Measurements from ENCODE around the gene CNNM4.

Gene CNNM4

GRCh38 chr2:96861074-96861473 lies 100.4 kb downstream of the CNNM4 start:
- Histone ChIP-seq H3K4me1 (ENCODE audit: control insufficient read depth, insufficient read depth, low read length) (no peaks in the 10 kb centered on the region), H3K36me3 (ENCODE audit: control insufficient read depth in 2 of 2, insufficient read depth in 1 of 2, low read length in 2 of 2) (peaks cover 0 to 57% of the 10 kb centered on the region in 2 experiments; a peak in 2 of 3 replicates), H3K4me3 (ENCODE audit: low read depth, low read length) (no peak overlapping the region), H3K9me3 (ENCODE audit: control insufficient read depth, insufficient read depth, low read depth, low read length) (no peaks in the 10 kb centered on the region), H3K27ac (ENCODE audit: extremely low read depth, low read depth, low read length) (no peak overlapping the region)
- POLR2A ChIA-PET: no interaction called here
- CTCF ChIA-PET: interaction anchor here (1.0 kb wide), 1 partner anchor 90 kb away, joined by 3 read pairs; no protein-coding TSS in a partner anchor
- TF ChIP-seq GLIS2 (tag by site-specific recombination; IDR thresholded peaks at IDR 0.05) (no peak), ZNF76 (tag by site-specific recombination; IDR thresholded peaks at IDR 0.05; ENCODE audit: borderline replicate concordance, low read depth) (no peak), ZNF677 (tag by site-specific recombination; IDR thresholded peaks at IDR 0.05) (no peak), ZNF366 (tag by site-specific recombination; conservative IDR thresholded peaks at IDR 0.05) (no peak), ZNF48 (tag by site-specific recombination; IDR thresholded peaks at IDR 0.05) (no peak), KLF9 (tag by site-specific recombination; IDR thresholded peaks at IDR 0.05; ENCODE audit: low read depth) (no peak), ZNF426 (tag by site-specific recombination; IDR thresholded peaks at IDR 0.05) (no peak), KLF16 (tag by site-specific recombination; IDR thresholded peaks at IDR 0.05) (no peak), ZNF280C (tag by site-specific recombination; IDR thresholded peaks at IDR 0.05) (no peak), KLF10 (tag by site-specific recombination; IDR thresholded peaks at IDR 0.05) (no peak), ZSCAN16 (tag by site-specific recombination; IDR thresholded peaks at IDR 0.05) (no peak), ZBTB48 (tag by site-specific recombination; IDR thresholded peaks at IDR 0.05) (no peak), ZNF169 (tag by site-specific recombination; IDR thresholded peaks at IDR 0.05) (no peak), ZNF341 (tag by site-specific recombination; IDR thresholded peaks at IDR 0.05; ENCODE audit: low read depth) (no peak), ZNF530 (tag by site-specific recombination; IDR thresholded peaks at IDR 0.05; ENCODE audit: low read depth) (no peak), GLIS1 (tag by site-specific recombination; IDR thresholded peaks at IDR 0.05) (no peak)
- TF ChIP-seq, protein P1, sequence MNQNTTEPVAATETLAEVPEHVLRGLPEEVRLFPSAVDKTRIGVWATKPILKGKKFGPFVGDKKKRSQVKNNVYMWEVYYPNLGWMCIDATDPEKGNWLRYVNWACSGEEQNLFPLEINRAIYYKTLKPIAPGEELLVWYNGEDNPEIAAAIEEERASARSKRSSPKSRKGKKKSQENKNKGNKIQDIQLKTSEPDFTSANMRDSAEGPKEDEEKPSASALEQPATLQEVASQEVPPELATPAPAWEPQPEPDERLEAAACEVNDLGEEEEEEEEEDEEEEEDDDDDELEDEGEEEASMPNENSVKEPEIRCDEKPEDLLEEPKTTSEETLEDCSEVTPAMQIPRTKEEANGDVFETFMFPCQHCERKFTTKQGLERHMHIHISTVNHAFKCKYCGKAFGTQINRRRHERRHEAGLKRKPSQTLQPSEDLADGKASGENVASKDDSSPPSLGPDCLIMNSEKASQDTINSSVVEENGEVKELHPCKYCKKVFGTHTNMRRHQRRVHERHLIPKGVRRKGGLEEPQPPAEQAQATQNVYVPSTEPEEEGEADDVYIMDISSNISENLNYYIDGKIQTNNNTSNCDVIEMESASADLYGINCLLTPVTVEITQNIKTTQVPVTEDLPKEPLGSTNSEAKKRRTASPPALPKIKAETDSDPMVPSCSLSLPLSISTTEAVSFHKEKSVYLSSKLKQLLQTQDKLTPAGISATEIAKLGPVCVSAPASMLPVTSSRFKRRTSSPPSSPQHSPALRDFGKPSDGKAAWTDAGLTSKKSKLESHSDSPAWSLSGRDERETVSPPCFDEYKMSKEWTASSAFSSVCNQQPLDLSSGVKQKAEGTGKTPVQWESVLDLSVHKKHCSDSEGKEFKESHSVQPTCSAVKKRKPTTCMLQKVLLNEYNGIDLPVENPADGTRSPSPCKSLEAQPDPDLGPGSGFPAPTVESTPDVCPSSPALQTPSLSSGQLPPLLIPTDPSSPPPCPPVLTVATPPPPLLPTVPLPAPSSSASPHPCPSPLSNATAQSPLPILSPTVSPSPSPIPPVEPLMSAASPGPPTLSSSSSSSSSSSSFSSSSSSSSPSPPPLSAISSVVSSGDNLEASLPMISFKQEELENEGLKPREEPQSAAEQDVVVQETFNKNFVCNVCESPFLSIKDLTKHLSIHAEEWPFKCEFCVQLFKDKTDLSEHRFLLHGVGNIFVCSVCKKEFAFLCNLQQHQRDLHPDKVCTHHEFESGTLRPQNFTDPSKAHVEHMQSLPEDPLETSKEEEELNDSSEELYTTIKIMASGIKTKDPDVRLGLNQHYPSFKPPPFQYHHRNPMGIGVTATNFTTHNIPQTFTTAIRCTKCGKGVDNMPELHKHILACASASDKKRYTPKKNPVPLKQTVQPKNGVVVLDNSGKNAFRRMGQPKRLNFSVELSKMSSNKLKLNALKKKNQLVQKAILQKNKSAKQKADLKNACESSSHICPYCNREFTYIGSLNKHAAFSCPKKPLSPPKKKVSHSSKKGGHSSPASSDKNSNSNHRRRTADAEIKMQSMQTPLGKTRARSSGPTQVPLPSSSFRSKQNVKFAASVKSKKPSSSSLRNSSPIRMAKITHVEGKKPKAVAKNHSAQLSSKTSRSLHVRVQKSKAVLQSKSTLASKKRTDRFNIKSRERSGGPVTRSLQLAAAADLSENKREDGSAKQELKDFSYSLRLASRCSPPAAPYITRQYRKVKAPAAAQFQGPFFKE (tag by site-specific recombination; IDR thresholded peaks at IDR 0.05; ENCODE audit: borderline replicate concordance): no peak
- TF ChIP-seq, protein P2, sequence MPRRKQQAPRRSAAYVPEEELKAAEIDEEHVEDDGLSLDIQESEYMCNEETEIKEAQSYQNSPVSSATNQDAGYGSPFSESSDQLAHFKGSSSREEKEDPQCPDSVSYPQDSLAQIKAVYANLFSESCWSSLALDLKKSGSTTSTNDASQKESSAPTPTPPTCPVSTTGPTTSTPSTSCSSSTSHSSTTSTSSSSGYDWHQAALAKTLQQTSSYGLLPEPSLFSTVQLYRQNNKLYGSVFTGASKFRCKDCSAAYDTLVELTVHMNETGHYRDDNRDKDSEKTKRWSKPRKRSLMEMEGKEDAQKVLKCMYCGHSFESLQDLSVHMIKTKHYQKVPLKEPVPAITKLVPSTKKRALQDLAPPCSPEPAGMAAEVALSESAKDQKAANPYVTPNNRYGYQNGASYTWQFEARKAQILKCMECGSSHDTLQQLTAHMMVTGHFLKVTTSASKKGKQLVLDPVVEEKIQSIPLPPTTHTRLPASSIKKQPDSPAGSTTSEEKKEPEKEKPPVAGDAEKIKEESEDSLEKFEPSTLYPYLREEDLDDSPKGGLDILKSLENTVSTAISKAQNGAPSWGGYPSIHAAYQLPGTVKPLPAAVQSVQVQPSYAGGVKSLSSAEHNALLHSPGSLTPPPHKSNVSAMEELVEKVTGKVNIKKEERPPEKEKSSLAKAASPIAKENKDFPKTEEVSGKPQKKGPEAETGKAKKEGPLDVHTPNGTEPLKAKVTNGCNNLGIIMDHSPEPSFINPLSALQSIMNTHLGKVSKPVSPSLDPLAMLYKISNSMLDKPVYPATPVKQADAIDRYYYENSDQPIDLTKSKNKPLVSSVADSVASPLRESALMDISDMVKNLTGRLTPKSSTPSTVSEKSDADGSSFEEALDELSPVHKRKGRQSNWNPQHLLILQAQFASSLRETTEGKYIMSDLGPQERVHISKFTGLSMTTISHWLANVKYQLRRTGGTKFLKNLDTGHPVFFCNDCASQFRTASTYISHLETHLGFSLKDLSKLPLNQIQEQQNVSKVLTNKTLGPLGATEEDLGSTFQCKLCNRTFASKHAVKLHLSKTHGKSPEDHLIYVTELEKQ (tag by site-specific recombination; IDR thresholded peaks at IDR 0.05; ENCODE audit: borderline replicate concordance): no peak
- TF ChIP-seq, protein P3, sequence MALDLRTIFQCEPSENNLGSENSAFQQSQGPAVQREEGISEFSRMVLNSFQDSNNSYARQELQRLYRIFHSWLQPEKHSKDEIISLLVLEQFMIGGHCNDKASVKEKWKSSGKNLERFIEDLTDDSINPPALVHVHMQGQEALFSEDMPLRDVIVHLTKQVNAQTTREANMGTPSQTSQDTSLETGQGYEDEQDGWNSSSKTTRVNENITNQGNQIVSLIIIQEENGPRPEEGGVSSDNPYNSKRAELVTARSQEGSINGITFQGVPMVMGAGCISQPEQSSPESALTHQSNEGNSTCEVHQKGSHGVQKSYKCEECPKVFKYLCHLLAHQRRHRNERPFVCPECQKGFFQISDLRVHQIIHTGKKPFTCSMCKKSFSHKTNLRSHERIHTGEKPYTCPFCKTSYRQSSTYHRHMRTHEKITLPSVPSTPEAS (tag by site-specific recombination; IDR thresholded peaks at IDR 0.05): no peak
- TF ChIP-seq, protein P4, sequence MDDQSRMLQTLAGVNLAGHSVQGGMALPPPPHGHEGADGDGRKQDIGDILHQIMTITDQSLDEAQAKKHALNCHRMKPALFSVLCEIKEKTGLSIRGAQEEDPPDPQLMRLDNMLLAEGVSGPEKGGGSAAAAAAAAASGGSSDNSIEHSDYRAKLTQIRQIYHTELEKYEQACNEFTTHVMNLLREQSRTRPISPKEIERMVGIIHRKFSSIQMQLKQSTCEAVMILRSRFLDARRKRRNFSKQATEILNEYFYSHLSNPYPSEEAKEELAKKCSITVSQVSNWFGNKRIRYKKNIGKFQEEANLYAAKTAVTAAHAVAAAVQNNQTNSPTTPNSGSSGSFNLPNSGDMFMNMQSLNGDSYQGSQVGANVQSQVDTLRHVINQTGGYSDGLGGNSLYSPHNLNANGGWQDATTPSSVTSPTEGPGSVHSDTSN (CRISPR knock-in tag; IDR thresholded peaks at IDR 0.05): no peak
